ENCODE results near the gene ADCY4.
A peak's percentile ranks its signal among the peaks of the same experiment; 100 is the strongest.
"Not testable (repeated sequence)": the region's sequence is repeated elsewhere in the genome, so short reads cannot be mapped to it uniquely, and the experiment has no call there.

Gene ADCY4

GRCh38 chr14:24366721-24367513 lies 32.0 kb upstream of the ADCY4 start:
- peak; percentile 96 for DNase-seq (ENCODE audit: low spot score)

DNA sequence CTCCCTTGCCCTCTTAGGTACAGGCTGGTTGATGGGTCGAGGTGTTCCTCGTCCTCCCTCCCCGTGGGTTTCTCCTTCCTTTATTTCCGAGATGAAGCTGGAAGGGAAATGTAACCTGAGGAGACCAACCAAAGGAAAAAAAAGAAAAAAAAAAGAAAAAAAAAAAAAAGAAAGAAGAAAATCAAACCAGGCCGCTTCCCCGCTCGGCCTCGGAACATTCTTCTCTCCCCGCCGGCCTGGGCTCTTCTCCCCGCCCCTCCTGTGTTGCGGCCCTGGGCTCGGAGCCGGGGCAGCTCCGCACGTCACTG lies 31.5 kb upstream of the ADCY4 start:
- DNase-seq (ENCODE audit: low spot score) = no peak

DNA sequence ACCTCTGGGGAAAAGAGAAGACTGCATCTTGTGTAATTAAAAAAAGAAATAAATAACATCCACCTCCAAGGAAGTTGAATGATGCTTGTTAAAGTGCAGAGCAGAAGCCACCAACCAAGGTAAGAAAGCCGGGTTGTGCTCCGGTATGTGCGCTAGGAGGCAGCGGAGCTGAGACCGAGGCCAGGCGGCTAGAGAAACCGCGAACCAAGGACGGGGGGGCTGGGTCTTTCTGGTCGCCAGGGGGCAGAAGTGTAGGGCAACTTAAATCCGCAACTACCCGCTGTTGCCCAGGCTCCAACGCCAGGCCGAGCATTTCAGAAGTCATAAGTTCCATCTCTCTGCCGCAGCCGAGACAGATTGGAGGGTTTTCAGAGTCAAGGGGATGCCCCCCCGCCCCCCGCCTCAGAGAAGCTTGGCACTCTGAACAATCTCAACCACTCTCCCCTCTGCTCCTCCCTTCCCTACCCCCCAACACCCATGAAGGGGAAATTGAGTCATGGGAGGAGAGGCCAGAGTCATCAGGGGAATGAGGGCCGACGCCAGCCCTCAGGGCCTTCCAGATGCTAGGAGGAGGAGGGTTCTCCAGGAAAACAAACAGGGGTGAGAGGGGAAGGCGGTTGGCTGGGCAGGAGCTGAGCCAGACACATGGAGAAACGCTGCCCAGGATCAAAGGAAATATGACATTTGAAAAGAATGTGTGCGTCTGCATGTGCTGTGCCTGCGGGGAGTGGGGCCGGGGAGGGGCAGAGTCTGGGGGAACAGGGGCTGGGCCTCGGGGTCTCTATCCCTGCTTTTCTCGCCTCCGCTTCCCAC lies 30.9 kb upstream of the ADCY4 start:
- DNase-seq (ENCODE audit: low spot score) = peak; percentile 96

DNA sequence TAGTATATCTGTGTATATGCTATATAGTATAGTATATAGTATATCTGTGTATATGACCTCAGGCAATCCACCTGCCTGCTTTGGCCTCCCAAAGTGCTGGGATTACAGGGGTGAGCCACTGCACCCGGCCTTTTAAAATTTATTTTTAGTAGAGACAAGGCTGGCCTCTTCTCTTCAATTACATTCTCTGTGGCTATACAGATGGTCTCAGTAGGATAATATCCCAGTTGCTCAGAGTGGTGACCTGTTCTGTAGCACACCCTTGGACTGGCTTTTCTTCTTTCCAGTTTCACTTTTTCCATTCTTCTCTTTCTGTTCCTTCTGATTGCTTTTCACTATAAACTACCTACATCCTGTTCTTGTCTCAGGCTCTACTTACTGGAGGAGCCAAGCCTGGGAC lies 30.0 kb upstream of the ADCY4 start:
- DNase-seq (ENCODE audit: low spot score) = no peak

DNA sequence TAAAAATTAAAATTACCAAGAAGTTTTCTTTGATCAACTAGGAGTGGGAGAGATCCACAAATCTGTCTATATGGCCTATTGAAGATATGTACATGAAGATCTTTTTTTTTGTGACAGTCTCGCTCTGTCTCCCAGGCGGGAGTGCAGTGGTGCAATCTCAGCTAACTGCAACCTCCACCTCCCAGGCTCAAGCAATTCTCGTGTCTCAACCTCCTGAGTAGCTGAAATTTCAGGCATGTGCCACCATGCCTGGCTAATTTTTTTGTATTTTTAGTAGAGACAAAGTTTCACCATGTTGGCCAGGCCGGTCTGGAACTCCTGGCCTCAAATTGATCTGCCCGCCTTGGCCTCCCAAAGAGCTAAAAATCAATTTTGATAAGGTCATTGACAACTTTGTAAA lies 28.5 kb upstream of the ADCY4 start:
- no peak for DNase-seq (ENCODE audit: low spot score)

DNA sequence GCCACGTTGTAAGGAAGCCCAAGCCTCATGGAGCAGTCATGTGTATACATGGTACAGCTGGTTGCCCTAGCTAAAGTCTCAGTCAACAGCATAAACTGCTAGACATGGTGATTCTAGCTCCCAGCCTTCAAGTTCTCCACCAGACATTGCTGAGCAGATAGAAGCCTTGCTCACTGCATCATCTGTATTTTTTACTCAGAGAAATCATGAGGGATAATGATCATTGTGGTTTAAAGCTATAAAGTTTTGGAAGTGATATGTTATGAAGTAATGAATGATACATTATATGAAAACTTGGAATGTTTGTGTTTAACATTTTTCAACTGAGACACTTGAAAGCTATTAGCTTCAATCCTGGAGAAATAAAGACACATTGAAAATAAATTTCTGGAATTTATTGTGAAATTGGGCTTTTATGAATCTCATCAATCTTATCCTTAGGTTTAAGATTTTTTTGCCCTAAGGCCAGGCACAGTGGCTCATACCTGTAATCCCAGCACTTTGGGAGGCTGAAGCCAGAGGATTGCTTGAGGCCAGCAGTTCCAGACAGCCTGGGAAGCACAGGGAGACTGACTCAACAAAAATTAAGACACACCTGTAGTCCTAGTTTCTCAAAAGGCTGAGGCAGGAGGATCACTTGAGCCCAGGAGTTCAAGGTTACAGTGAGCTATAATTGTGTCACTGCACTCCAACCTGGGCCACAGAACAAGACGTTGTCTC lies 27.5 kb upstream of the ADCY4 start:
- no peak for DNase-seq (ENCODE audit: low spot score)

DNA sequence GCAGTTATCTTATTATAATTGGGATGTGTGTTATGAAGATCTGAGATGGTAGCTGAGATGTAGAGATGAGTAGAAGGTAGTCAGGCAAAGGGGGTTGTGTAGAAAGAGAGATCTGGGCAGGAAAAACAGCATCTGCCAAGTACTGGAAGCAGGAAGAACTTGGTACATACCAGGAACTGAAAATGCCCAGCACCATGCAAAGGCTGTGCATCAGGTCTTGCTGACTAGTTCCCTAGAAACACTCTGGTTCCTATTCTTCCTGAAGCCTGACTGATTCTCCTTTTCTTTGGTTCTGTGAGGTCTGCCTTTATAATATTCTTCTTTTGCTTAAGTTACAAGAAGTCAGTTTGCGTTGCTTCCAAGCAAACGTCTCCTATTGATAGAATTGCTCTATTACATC lies 26.5 kb upstream of the ADCY4 start:
- no peak for DNase-seq (ENCODE audit: low spot score)

DNA sequence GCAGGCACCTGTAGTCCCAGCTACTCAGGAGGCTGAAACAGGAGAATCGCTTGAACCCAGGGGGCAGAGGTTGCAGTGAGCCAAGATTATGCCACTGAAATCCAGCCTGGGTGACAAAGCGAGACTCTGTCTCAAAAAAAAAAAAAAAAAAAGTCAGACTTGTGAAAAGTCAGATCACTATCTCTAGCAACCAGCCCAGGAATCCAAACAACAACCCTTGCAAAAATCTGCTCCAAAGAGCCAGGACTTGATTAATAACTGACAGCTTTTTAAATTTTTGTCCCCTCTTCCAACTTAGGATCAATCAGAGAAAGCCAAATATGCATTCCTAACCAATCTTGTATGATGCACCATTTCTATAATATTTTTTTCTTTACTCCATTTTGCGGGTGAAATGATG lies 25.4 kb upstream of the ADCY4 start:
- DNase-seq (ENCODE audit: low spot score) = no peak

DNA sequence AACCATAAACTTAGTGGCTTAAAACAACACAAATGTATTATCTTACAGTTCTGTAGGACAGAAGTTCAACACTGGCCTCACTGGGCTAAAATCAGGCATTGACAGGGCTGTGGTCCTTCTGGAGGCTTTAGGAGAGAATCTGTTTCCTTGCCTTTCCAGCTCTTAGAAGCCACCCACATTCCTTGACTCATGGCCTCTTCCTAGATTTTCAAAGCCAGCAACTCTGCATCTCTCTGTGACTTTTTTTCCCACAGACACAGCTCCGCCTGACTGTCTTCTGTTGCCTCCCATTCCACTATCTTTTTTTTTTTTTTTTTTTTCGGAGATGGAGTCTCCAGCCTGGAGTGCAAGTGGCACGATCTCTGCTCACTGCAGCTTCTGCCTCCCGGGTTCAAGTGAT lies 21.3 kb upstream of the ADCY4 start:
- no peak for DNase-seq (ENCODE audit: low spot score)

DNA sequence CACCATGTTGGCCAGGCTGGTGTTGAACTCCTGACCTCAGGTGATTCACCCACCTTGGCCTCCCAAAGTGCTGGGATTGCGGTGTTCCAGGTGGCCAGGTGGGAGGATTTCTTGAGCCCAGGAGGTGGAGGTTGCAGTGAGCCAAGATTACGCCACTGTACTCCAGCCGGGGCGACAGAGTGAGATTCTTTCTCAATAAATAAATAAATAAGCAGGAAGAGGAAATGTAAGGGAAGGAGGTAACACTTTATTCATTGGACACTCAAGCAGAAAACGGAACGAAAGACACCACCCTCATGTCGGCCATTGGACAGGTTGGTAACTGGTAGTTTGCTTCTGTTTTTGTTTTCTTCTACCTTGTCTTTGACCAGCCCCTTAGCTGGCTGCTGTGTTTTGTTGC lies 20.1 kb upstream of the ADCY4 start:
- DNase-seq (ENCODE audit: low spot score) = no peak

DNA sequence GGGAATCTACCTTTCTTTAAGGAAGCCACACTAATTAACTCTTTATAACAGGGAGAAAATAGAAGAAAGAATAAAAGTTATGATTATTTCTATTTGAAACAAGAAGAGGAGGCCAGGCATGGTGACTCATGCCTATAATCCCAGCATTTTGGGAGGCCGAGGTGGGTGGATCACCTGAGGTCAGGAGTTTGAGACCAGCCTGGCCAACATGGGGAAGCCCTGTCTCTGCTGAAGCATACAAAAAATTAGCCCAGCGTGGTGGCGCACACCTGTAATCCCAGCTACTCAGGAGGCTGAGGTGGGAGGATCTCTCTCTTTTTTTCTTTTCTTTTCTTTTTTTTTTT lies 19.6 kb upstream of the ADCY4 start:
- DNase-seq (ENCODE audit: low spot score) = not testable (repeated sequence)

DNA sequence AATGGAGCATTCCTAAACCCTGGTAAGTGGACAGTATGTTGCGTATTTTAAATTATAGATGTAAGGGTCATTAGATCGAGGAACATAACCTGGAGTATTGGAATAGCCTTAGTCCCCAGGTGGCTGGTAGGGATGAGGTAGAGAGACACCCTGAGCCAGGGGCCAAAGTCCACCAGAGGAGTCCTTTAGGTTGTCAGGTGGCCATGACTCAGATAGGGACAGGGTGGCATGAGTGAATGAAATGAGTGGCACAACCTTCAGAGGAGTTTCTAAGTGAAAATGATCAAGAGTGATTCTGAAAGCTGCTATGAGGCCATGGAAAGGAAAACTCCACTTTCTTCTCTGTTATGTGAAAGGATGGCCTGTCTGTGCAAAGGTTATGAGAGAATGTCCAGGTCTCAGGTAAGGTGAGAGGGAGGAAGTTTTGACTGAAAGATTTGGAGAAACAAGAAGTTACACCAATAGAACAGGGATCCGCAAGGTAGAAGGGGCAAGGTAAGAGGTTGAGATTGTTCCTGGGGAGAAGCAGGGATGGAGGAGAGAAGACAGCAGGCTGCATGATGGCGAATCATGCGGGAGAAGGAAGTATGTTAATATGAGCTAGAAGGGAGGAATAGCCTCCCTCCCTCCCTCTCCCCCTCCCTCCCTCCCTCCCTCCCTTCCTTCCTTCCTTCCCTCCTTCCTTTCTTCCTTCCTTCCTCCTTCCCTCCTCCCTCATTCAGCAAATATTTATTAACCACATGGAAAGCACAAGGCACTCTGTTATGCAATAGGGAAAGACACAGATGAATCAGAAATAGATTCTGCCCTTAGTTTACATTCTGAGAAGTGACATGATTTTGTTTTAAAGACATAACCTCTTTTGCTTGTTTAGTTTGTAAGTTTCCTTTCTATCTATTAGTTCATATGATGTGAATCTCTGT lies 18.9 kb upstream of the ADCY4 start:
- DNase-seq (ENCODE audit: low spot score) = no peak

- no peak for DNase-seq (ENCODE audit: low spot score)
These were observed 16.6 kb upstream of the ADCY4 start for GRCh38 chr14:24351517-24351916.

DNA sequence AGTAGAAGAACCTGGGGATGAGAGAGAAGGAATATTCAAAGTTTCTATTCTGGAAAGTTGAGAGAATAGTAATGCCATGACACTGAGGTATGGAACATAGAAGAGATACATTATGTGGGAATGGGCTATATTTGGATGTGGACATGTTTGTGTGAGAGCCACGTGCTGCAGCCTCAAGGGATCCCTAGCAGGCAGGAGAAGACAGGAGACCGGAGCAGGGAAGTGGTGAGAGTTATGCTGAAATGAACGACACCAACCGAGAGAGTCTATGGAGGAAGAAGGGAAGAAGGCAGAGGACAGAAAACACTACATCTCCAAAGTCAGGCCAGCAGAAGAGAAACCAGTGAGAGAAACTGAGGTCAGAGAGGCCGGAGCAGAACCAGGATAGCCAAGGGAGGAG lies 14.9 kb upstream of the ADCY4 start:
- no peak for DNase-seq (ENCODE audit: low spot score)

- DNase-seq (ENCODE audit: low spot score) = no peak
These were observed 13.3 kb upstream of the ADCY4 start for GRCh38 chr14:24348186-24348585.

- no peak for DNase-seq (ENCODE audit: low spot score)
These were observed 12.3 kb upstream of the ADCY4 start for GRCh38 chr14:24347134-24347533.

DNA sequence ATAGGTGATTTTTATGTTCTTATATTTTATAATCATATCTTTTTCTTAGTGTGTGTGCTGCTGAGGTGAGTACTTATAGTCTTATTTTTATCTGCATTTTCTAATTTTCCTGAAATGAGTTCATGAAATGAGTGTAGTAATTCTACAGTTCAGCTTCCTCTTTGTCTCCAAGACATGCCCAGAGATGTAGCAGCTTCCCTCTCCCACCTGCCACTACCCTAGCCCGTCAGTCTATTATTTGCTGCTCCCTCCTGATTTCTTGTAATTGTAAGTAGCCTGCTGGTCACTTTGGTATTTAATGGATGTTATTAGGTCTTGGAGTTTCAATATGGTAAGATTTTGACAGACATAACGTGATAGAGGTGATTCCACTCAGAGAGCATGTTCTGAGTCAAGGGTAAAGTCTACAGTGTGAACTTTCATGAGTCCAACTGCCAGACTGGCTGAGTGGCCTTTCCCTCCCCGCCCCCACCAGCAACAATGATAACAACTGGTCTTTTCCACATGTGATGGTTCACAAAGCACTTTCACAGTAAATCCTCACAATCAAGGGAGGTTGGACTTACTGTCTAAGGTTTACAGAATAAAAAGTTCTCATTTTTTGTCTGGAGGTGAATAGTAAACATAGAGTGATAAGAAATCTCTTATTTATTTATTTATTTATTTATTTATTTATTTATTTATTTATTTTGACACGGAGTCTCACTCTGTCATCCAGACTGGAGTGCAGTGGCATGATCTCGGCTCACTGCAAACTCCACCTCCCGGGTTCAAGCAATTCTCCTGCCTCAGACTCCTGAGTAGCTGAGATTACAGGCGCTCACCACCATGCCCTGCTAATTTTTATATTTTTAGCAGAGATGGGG lies 9.2 kb upstream of the ADCY4 start:
- no peak for DNase-seq (ENCODE audit: low spot score)

DNA sequence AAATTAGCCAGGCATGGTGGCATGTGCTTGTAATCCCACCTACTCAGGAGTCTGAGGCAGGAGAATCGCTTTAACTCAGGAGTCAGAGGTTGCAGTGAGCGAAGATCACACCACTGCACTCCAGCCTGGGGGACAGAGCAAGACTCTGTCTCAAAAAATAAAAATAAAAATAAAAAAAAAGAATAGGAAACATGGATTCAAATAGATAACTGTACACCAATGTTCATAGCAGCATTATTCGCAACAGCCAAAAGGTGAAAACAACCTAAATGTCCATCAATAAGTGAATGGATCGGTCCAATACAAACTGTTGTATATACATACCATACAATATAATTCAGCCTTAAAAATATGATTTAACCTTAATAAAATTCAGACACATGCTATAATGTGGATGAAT lies 8.0 kb upstream of the ADCY4 start:
- DNase-seq (ENCODE audit: low spot score) = no peak

DNA sequence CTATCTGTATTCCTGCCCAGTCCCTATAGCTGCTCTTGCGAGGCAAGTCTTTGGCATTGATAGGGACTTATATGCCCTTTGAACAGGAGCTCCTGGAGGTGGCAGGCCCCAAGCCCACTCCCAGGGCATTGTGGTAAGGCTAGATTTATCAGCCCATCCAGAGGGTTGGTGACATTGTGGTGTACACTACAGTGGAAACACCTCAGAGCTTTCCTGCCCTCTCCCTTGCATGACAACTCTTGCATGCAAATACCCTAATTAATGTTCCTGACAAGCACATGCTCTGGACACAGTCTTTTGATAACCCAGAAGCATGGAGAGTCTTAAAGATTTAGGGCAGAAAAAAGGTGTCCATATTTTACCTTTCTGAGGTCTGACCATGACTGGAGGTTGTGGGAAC lies 5.7 kb upstream of the ADCY4 start:
- DNase-seq (ENCODE audit: low spot score) = no peak

DNA sequence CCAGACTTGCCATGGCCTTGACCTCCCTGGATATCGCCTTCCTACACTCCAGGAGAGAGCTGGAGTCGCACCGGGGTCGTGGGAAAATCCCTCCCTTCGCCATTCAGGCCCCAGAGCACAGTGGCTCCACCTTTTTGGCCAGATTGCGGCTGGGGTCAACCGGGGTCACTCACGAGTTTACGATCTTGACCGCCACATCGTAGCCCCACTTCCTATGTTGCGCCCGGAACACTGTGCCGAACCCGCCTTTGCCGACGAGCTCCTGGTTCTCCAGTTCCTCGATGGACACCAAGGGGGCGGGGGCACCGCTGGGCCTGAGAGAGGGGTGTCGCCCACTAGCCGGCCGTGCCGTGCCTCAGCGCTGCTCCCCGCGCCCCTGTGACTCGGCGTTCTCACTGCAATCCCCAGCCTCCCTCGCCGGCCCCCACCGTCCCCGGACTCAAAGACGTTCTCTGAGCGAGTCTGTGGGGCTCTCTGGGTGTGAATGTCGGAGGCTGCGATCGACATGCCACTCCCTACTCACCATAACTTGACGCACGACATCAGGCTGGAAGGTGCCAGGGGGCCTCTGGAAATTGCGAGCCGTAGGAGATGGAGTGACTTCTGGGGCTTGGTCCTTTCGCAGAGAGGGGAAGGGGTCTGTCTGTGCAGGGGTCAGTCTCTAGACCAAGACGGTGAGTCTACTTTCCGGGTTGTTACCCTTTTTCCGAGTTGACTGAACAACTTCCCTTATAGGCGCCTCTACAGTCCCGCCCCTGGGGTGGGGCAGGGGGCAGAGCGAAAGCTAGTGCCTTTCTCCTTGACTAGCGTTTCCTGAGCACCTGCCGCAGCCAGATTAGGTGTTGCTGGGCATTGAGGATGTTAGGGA lies 4.6 kb upstream of the ADCY4 start, which contains the start of gene RIPK3:
Gene RIPK3, minus strand, starts transcription at position 708 of the 868 bp plus-strand sequence. Its CDS starts 165 bp downstream, at position 543.
- peak; percentile 45 for DNase-seq (ENCODE audit: low spot score)
